Aorta (tissue), 5 donors: Measurements from ENCODE around the gene PRDM15. TPM values are rescaled to one million over a fixed set of nuclear protein-coding genes. Genes with fewer than 3 reads are reported as not detected.
A peak's percentile ranks its signal among the peaks of the same experiment; 100 is the strongest.

Source experiments
- ATAC-seq: fragments of 200-7000 bp; cut with Tn5 transposase; one replicate; pipeline ENCODE4 v1.9.1; 2022; ENCODE audit warnings: moderate library complexity; ENCODE audit not compliant: low FRiP score
- DNase-seq, 2 donors: peaks; one replicate each; pipeline ENCODE4 v3.0.0-alpha.2; 2020
- H3K27ac ChIP-seq, 2 donors: one replicate each; pipeline ENCODE4 v1.5.1; 2013; ENCODE audit warnings: low read length in 2 of 2, mild to moderate bottlenecking in 2 of 2, moderate library complexity in 2 of 2, control low read depth in 1 of 2, inconsistent platforms in 1 of 2, low read depth in 1 of 2
- H3K27me3 ChIP-seq, 2 donors: one replicate each; pipeline ENCODE4 v1.6.1; 2013; ENCODE audit warnings: control low read depth in 1 of 2, low read length in 1 of 2, mild to moderate bottlenecking in 1 of 2, moderate library complexity in 1 of 2; ENCODE audit not compliant: insufficient read depth in 2 of 2, control insufficient read depth in 1 of 2
- H3K36me3 ChIP-seq, 2 donors: one replicate each; pipeline ENCODE4 v1.6.1; 2013; ENCODE audit warnings: control low read depth in 1 of 2, low read length in 1 of 2, mild to moderate bottlenecking in 1 of 2; ENCODE audit not compliant: insufficient read depth in 2 of 2, control insufficient read depth in 1 of 2
- H3K4me1 ChIP-seq, 2 donors: one replicate each; pipeline ENCODE4 v1.6.1; 2013; ENCODE audit warnings: low read length in 2 of 2, control low read depth in 1 of 2, mild to moderate bottlenecking in 1 of 2, moderate library complexity in 1 of 2; ENCODE audit not compliant: insufficient read depth in 2 of 2, control insufficient read depth in 1 of 2
- H3K4me3 ChIP-seq, 2 donors: one replicate each; pipeline ENCODE4 v1.5.1; 2013; ENCODE audit warnings: low read length in 2 of 2, control low read depth in 1 of 2, mild to moderate bottlenecking in 1 of 2
- H3K9me3 ChIP-seq: one replicate; pipeline ENCODE4 v1.6.1; 2013; ENCODE audit warnings: mild to moderate bottlenecking, low read length; ENCODE audit not compliant: control insufficient read depth
- WGBS, 2 donors: extraction: QIAGEN DNeasy Blood & Tissue Kit; methylation state at CpG; one replicate each; pipeline ENCODE4 v1.1.7; 2013; 5-methylcytosine and 5-hydroxymethylcytosine counted together
- intact Hi-C, 2 donors: fragments of 100-400 bp; cut with DNase I; formaldehyde crosslinking; loops; one replicate each; pipeline versions ENCODE4 v1.14.2 to v1.15.0; 2022
- polyA plus RNA-seq, 2 donors: library from polyadenylated mRNA; stranded (reverse); fragments of 200-250 nt; gene quantifications; one replicate each; pipeline ENCODE4 v1.2.3, GENCODE V29; 2013
- total RNA-seq, 2 donors: library from RNA; stranded (reverse); fragmentation: NEBNext Ultra II Directional; extraction: Animal tissue kit (Norgen Biotek cat#: 25700); gene quantifications; one replicate each; pipeline ENCODE4 v1.2.1, GENCODE V29; 2021
- donor health status: healthy with polysubstance abuse.
- donor health status: Bipolar disorder and iron deficiency.
- donor health status: DM: no; HTN: no; CAD: no.
- donor health status: DM: no; HTN: no; CAD: no.
- donor health status: DM: yes; HTN: yes; CAD: no.

Gene PRDM15
- total and polyA plus RNA-seq, 4 donors, result 2.6 to 11.5 (median 7.5) TPM

GRCh38 chr21:41801321-41802197, 77.6 kb downstream of the PRDM15 start:
- peak in 1 of 2 donors; percentile 60 for DNase-seq
- Histone ChIP-seq H3K27me3 (no peaks in the 10 kb centered on the region), H3K4me3 (no peak overlapping the region), H3K27ac (no peak overlapping the region), H3K36me3 (peaks cover 0 to 1% of the 10 kb centered on the region in 2 donors), H3K4me1 (no peaks in the 10 kb centered on the region), H3K9me3 (no peaks in the 10 kb centered on the region)
- WGBS, 2 donors, result 93 to 94% methylated on average over 32 of the region's 32 CpGs
- no peak for ATAC-seq
- intact Hi-C loops, result loop anchor here in 1 of 2 donors (10.0 kb wide), 1 partner anchor 63 kb away; no protein-coding TSS in a partner anchor

- H3K27me3 ChIP-seq, result no peaks in the 10 kb centered on the region
- peak in 1 of 2 donors; percentile 71 for DNase-seq
- intact Hi-C loops, result loop anchor here in 1 of 2 donors (10.0 kb wide), 1 partner anchor 64 kb away; no protein-coding TSS in a partner anchor
- H3K4me1 ChIP-seq, result no peaks in the 10 kb centered on the region
- no peaks in the 10 kb centered on the region for H3K9me3 ChIP-seq
- peaks cover 0 to 1% of the 10 kb centered on the region in 2 donors for H3K36me3 ChIP-seq
- whole genome bisulfite sequencing, 2 donors, result 90 to 91% methylated on average over 24 of the region's 24 CpGs
- H3K27ac ChIP-seq, result no peak overlapping the region
- ATAC-seq, result no peak
- no peak overlapping the region for H3K4me3 ChIP-seq
These were observed 78.5 kb downstream of the PRDM15 start for GRCh38 chr21:41800425-41801320.

- Histone ChIP-seq H3K36me3 (peaks cover 0 to 1% of the 10 kb centered on the region in 2 donors), H3K27me3 (no peaks in the 10 kb centered on the region), H3K4me1 (no peaks in the 10 kb centered on the region), H3K27ac (no peak overlapping the region), H3K4me3 (no peak overlapping the region), H3K9me3 (no peaks in the 10 kb centered on the region)
- 92 to 95% methylated on average over 7 of the region's 7 CpGs for WGBS, 2 donors
- ATAC-seq, result no peak
- peak in 1 of 2 donors; percentile 19 for DNase-seq
- intact Hi-C loops, result loop anchor here in 1 of 2 donors (10.0 kb wide), 1 partner anchor 65 kb away; no protein-coding TSS in a partner anchor
These were observed 79.4 kb downstream of the PRDM15 start for GRCh38 chr21:41799763-41800162.

GRCh38 chr21:41798326-41798725, 80.8 kb downstream of the PRDM15 start:
- Histone ChIP-seq H3K27me3 (no peaks in the 10 kb centered on the region), H3K27ac (no peak overlapping the region), H3K4me3 (no peak overlapping the region), H3K36me3 (peaks cover 0 to 1% of the 10 kb centered on the region in 2 donors), H3K4me1 (no peaks in the 10 kb centered on the region), H3K9me3 (no peaks in the 10 kb centered on the region)
- ATAC-seq (no peak), DNase-seq (peak in 1 of 2 donors; percentile 42)
- intact Hi-C loops, result no loop called here
- WGBS, 2 donors, result 90 to 94% methylated on average over 20 of the region's 20 CpGs

GRCh38 chr21:41796476-41797080, 82.6 kb downstream of the PRDM15 start:
- Histone ChIP-seq H3K27me3 (no peaks in the 10 kb centered on the region), H3K9me3 (peaks cover 2% of the 10 kb centered on the region), H3K4me1 (no peaks in the 10 kb centered on the region), H3K36me3 (peaks cover 0 to 1% of the 10 kb centered on the region in 2 donors), H3K27ac (no peak overlapping the region), H3K4me3 (no peak overlapping the region)
- DNase-seq (peak in 1 of 2 donors; percentile 60), ATAC-seq (no peak)
- intact Hi-C loops, result no loop called here
- whole genome bisulfite sequencing, 2 donors, result 93 to 94% methylated on average over 14 of the region's 14 CpGs

- Histone ChIP-seq H3K4me1 (no peaks in the 10 kb centered on the region), H3K27me3 (no peaks in the 10 kb centered on the region), H3K4me3 (no peak overlapping the region), H3K27ac (no peak overlapping the region), H3K9me3 (peaks cover 2% of the 10 kb centered on the region), H3K36me3 (no peaks in the 10 kb centered on the region)
- DNase-seq (no peak), ATAC-seq (no peak)
- WGBS, 2 donors, result 64 to 67% methylated on average over 3 of the region's 3 CpGs
- intact Hi-C loops, result no loop called here
These were observed 83.4 kb downstream of the PRDM15 start for GRCh38 chr21:41795726-41796125.

- DNase-seq (peak in 1 of 2 donors; percentile 22), ATAC-seq (no peak)
- Histone ChIP-seq H3K27me3 (no peaks in the 10 kb centered on the region), H3K36me3 (no peaks in the 10 kb centered on the region), H3K4me3 (no peak overlapping the region), H3K27ac (no peak overlapping the region), H3K4me1 (no peaks in the 10 kb centered on the region), H3K9me3 (peaks cover 2% of the 10 kb centered on the region)
- 92 to 94% methylated on average over 10 of the region's 10 CpGs for WGBS, 2 donors
- intact Hi-C loops, result no loop called here
These were observed 84.5 kb downstream of the PRDM15 start for GRCh38 chr21:41794600-41794999.

GRCh38 chr21:41792711-41793110, 86.4 kb downstream of the PRDM15 start:
- no peak overlapping the region for H3K4me3 ChIP-seq
- DNase-seq (no peak), ATAC-seq (no peak)
- H3K27ac ChIP-seq, result no peak overlapping the region
- no peaks in the 10 kb centered on the region for H3K4me1 ChIP-seq
- 93 to 95% methylated on average over 3 of the region's 3 CpGs for WGBS, 2 donors
- H3K36me3 ChIP-seq, result no peaks in the 10 kb centered on the region
- H3K9me3 ChIP-seq, result peaks cover 2% of the 10 kb centered on the region
- no peaks in the 10 kb centered on the region for H3K27me3 ChIP-seq
- intact Hi-C loops, result no loop called here
